Mesendoderm (in vitro differentiated cells): ENCODE data around the gene GSPT1. TPM values are rescaled to one million over a fixed set of nuclear protein-coding genes. Genes with fewer than 3 reads are reported as not detected.
"Not testable (repeated sequence)": the region's sequence is repeated elsewhere in the genome, so short reads cannot be mapped to it uniquely, and the experiment has no call there.

ENCODE experiments used
- DNase-seq: peaks from one replicate; pipeline ENCODE4 v3.0.0; 2013
- H2AK5ac ChIP-seq: 2 replicates; pipeline ENCODE4 v1.6.1; 2013; ENCODE audit warnings: low read length, inconsistent platforms
- H2BK120ac ChIP-seq: 2 replicates; pipeline ENCODE4 v1.6.1; 2013; ENCODE audit warnings: low read depth, mild to moderate bottlenecking, low read length, moderate library complexity, mixed read lengths
- H2BK15ac ChIP-seq: replicated peaks from 2 replicates; pipeline ENCODE4 v1.6.1; 2013; ENCODE audit warnings: low read depth, mild to moderate bottlenecking, moderate library complexity
- H2BK5ac ChIP-seq: 2 replicates; pipeline ENCODE4 v1.6.1; 2013; ENCODE audit warnings: low read length, inconsistent platforms
- H3K18ac ChIP-seq: 2 replicates; pipeline ENCODE4 v1.6.1; 2013; ENCODE audit warnings: mild to moderate bottlenecking, low read length, mixed read lengths
- H3K23ac ChIP-seq: one replicate; pipeline ENCODE4 v1.6.1; 2013; ENCODE audit warnings: low read length
- H3K27ac ChIP-seq: 2 replicates; pipeline ENCODE4 v1.5.1; 2013; ENCODE audit warnings: low read depth, mild to moderate bottlenecking, inconsistent platforms, low read length, moderate library complexity
- H3K27me3 ChIP-seq: 2 replicates; pipeline ENCODE4 v1.6.1; 2013; ENCODE audit warnings: low read length, control low read depth, mild to moderate bottlenecking, inconsistent platforms; ENCODE audit not compliant: insufficient read depth, poor library complexity
- H3K36me3 ChIP-seq: 2 replicates; pipeline ENCODE4 v1.6.1; 2013; ENCODE audit warnings: low read length, inconsistent platforms; ENCODE audit not compliant: control insufficient read depth, insufficient read depth
- H3K4ac ChIP-seq: one replicate; pipeline ENCODE4 v1.6.1; 2013; ENCODE audit warnings: low read depth, mild to moderate bottlenecking, low read length, moderate library complexity
- H3K4me1 ChIP-seq: 2 replicates; pipeline ENCODE4 v1.6.1; 2013; ENCODE audit warnings: low read depth, low read length, inconsistent platforms; ENCODE audit not compliant: control insufficient read depth
- H3K4me2 ChIP-seq: 2 replicates; pipeline ENCODE4 v1.6.1; 2013; ENCODE audit warnings: low read length
- H3K4me3 ChIP-seq: 2 replicates; pipeline ENCODE4 v1.5.1; 2013; ENCODE audit warnings: mild to moderate bottlenecking, low read length
- H3K56ac ChIP-seq: one replicate; pipeline ENCODE4 v1.6.1; 2013; ENCODE audit warnings: low read length
- H3K79me1 ChIP-seq: 2 replicates; pipeline ENCODE4 v1.6.1; 2013; ENCODE audit warnings: low read length, inconsistent platforms
- H3K79me2 ChIP-seq: 2 replicates; pipeline ENCODE4 v1.6.1; 2013; ENCODE audit warnings: mild to moderate bottlenecking, low read length; ENCODE audit not compliant: control insufficient read depth, insufficient read depth
- H3K9ac ChIP-seq: 2 replicates; pipeline ENCODE4 v1.6.1; 2013; ENCODE audit warnings: low read length, inconsistent platforms
- H4K5ac ChIP-seq: one replicate; pipeline ENCODE4 v1.6.1; 2013; ENCODE audit warnings: low read length
- H4K8ac ChIP-seq: one replicate; pipeline ENCODE4 v1.6.1; 2013; ENCODE audit warnings: low read depth, mild to moderate bottlenecking, control low read depth, low read length, moderate library complexity
- WGBS: extraction: QIAGEN DNeasy Blood & Tissue Kit; methylation state at CpG from one replicate; pipeline ENCODE4 v1.1.7; 2013; ENCODE audit warnings: low lambda C conversion rate, missing lambda C conversion rate; ENCODE audit not compliant: insufficient coverage; ENCODE audit errors: extremely low coverage; 5-methylcytosine and 5-hydroxymethylcytosine counted together
- small RNA-seq: library from polyadenylated mRNA; stranded (forward); fragments of <200 nt; extraction: miRNeasy Mini kit (QIAGEN cat#:217004); gene quantifications from one replicate; pipeline ENCODE3, GENCODE V24; 2013; ENCODE audit not compliant: insufficient read depth

The GSPT1 gene

GRCh38 chr16:11824362-11824761 is 91.4 kb downstream of the GSPT1 start:
- Histone ChIP-seq H4K5ac (no peak overlapping the region), H3K18ac (no peak overlapping the region), H3K4me1 (no peaks in the 10 kb centered on the region), H2BK15ac (no peak overlapping the region), H2BK5ac (no peak overlapping the region), H2BK120ac (no peak overlapping the region), H4K8ac (no peak overlapping the region), H2AK5ac (no peak overlapping the region), H3K23ac (no peak overlapping the region), H3K79me1 (no peaks in the 10 kb centered on the region), H3K4ac (no peak overlapping the region), H3K4me2 (no peak overlapping the region), H3K56ac (no peak overlapping the region), H3K79me2 (no peaks in the 10 kb centered on the region), H3K27ac (no peak overlapping the region), H3K9ac (no peak overlapping the region), H3K4me3 (no peak overlapping the region), H3K36me3 (no peaks in the 10 kb centered on the region), H3K27me3 (no peaks in the 10 kb centered on the region)
- DNase-seq: peak; percentile 45
- no CpG with 5 or more reads among the region's 5 CpGs for WGBS

GRCh38 chr16:11823645-11824044 is 92.1 kb downstream of the GSPT1 start:
- H3K4me2 ChIP-seq, H3K4me3 ChIP-seq, H3K27ac ChIP-seq, H3K79me2 ChIP-seq, H2BK120ac ChIP-seq, H2AK5ac ChIP-seq, H3K36me3 ChIP-seq, H3K18ac ChIP-seq, H3K27me3 ChIP-seq, H3K79me1 ChIP-seq, DNase-seq, H4K5ac ChIP-seq, H2BK5ac ChIP-seq, H4K8ac ChIP-seq, H3K56ac ChIP-seq, H3K4ac ChIP-seq, H3K9ac ChIP-seq, H3K23ac ChIP-seq, H2BK15ac ChIP-seq, H3K4me1 ChIP-seq: not testable (repeated sequence)
- no CpG with 5 or more reads among the region's 5 CpGs for WGBS

GRCh38 chr16:11819798-11820197 is 96.0 kb downstream of the GSPT1 start:
- Histone ChIP-seq H2BK5ac (no peak overlapping the region), H2BK120ac (no peak overlapping the region), H2AK5ac (no peak overlapping the region), H2BK15ac (no peak overlapping the region), H3K36me3 (no peaks in the 10 kb centered on the region), H3K4me1 (no peaks in the 10 kb centered on the region), H3K56ac (no peak overlapping the region), H3K79me1 (no peaks in the 10 kb centered on the region), H3K27ac (no peak overlapping the region), H3K4me3 (no peak overlapping the region), H3K9ac (no peak overlapping the region), H4K8ac (no peak overlapping the region), H3K27me3 (no peaks in the 10 kb centered on the region), H4K5ac (no peak overlapping the region), H3K23ac (no peak overlapping the region), H3K18ac (no peak overlapping the region), H3K4me2 (no peak overlapping the region), H3K4ac (no peak overlapping the region), H3K79me2 (no peaks in the 10 kb centered on the region)
- DNase-seq: no peak
- no CpG with 5 or more reads among the region's 10 CpGs for WGBS

DNA sequence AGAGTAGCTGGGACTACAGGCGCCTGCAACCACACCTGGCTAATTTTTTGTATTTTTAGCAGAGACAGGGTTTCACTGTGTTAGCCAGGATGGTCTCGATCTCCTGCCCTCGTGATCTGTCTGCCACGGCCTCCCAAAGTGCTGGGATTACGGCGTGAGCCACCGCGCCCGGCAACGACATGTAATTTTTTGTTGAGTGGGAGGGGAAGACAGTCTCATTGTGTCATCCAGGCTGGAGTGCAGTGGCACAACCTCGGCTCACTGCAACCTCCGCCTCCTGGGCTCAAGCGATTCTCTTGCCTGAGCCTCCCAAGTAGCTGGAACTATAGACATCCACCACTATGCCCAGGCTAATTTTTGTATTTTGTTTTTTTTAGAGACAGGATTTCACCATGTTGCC is 96.8 kb downstream of the GSPT1 start:
- not testable (repeated sequence) for H4K8ac ChIP-seq, H3K4me2 ChIP-seq, H3K4ac ChIP-seq, H3K18ac ChIP-seq, DNase-seq, H3K79me2 ChIP-seq, H2BK15ac ChIP-seq, H3K27ac ChIP-seq, H3K56ac ChIP-seq, H2AK5ac ChIP-seq, H3K4me3 ChIP-seq, H2BK5ac ChIP-seq, H4K5ac ChIP-seq, H3K4me1 ChIP-seq, H3K27me3 ChIP-seq, H3K79me1 ChIP-seq, H2BK120ac ChIP-seq, H3K9ac ChIP-seq, H3K23ac ChIP-seq, H3K36me3 ChIP-seq
- WGBS: no CpG with 5 or more reads among the region's 13 CpGs

Small RNAs within 50 kb of the gene (small RNA-seq; reads per million reads assigned to genes)
- not detected for gene AC007216.5
- gene COX6CP1: not detected
